Colonic mucosa (tissue), 4 donors: Measurements from ENCODE around the gene TRMT112. TPM values are rescaled to one million over a fixed set of nuclear protein-coding genes. Genes with fewer than 3 reads are reported as not detected.

Experiments used
- DNase-seq: peaks from one replicate; pipeline ENCODE4 v3.0.0-alpha.2; 2020
- H3K27ac ChIP-seq: fragments of 200-600 bp; one replicate; pipeline ENCODE4 v1.8.0; 2021
- H3K27me3 ChIP-seq: fragments of 200-600 bp; one replicate; pipeline ENCODE4 v1.8.0; 2021
- H3K36me3 ChIP-seq: fragments of 200-600 bp; one replicate; pipeline ENCODE4 v1.8.0; 2021
- H3K4me1 ChIP-seq: fragments of 200-600 bp; one replicate; pipeline ENCODE4 v1.8.0; 2021; ENCODE audit warnings: mild to moderate bottlenecking
- H3K4me3 ChIP-seq: fragments of 200-600 bp; one replicate; pipeline ENCODE4 v1.8.0; 2021
- H3K9ac ChIP-seq, 2 donors: one replicate each; pipeline ENCODE4 v1.7.0; 2013; ENCODE audit warnings: control low read depth in 2 of 2, low read depth in 2 of 2, low read length in 2 of 2
- H3K9me3 ChIP-seq: fragments of 200-600 bp; one replicate; pipeline ENCODE4 v1.8.0; 2021
- CTCF ChIP-seq: fragments of 200-600 bp; IDR thresholded peaks from one replicate; pipeline ENCODE4 v1.8.0; 2022; ENCODE audit warnings: antibody characterized with exemption, mild to moderate bottlenecking
- intact Hi-C: fragments of 100-400 bp; cut with DNase I; formaldehyde crosslinking; loops from one replicate; pipeline ENCODE4 v1.14.1; 2022
- total RNA-seq, 2 donors: library from RNA; stranded (reverse); fragmentation: NEBNext Ultra II Directional in 1 of 2; extraction: Animal tissue kit (Norgen Biotek cat#: 25700) in 1 of 2; gene quantifications; one replicate each; pipeline ENCODE4 v1.2.1, GENCODE V29; 2021
- donor health status: healthy.
- donor health status: DM: no; HTN: no; CAD: no.
- donor health status: DM: no; HTN: no; CAD: no.

TRMT112 gene
- total RNA-seq, 2 donors from 2014 or later: 75.9 to 184 TPM

DNA sequence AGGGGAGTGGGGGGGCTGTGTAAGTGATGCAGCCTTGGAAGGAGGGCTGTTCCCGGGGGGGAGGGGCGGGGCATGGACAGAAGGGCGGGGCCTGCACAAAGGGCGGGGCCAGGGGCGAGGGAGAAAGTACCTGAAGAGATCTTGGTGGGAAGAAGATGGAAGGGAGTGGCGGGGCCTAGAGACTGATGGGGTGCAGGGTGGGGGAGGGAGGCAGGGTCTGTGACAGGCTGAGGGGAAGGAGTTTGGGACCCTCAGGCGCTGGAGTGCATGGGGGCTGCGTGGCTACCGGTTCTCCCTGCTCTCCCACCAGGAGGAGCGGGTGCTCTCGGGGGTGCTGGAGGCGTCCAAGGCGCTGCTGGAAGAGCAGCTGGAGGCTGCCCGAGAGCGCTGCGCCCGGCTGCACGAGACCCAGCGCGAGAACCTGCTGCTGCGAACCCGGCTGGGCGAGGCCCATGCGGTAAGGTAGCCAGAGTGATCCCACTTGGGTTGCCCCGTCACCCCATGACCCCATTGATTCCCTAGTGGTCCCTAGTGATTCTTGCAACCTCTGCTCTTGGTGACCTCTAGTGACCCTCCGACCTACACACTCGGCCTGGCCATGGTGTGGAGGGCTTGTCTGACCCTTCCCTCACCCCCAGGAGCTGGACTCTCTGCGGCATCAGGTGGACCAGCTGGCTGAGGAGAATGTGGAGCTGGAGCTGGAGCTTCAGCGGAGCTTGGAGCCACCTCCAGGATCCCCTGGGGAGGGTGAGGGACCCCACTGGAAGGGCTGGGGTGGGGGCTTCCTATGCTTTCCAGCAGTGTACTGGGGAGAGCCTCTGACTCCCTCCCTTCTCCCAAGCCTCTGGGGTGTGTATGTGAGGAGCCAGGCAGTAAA is 25.7 kb upstream of the TRMT112 start:
- no peaks in the 10 kb centered on the region for H3K9me3 ChIP-seq
- no peak for DNase-seq
- no peak for TF ChIP-seq CTCF
- intact Hi-C loops: no loop called here
- no peaks in the 10 kb centered on the region for H3K36me3 ChIP-seq
- H3K27ac ChIP-seq: no peak overlapping the region
- peaks cover 7% of the 10 kb centered on the region for H3K4me1 ChIP-seq
- H3K4me3 ChIP-seq: peak overlapping the region; percentile 36
- H3K27me3 ChIP-seq: no peaks in the 10 kb centered on the region
- H3K9ac ChIP-seq: peak overlapping the region in 1 of 2 donors; percentile 19

GRCh38 chr11:64341851-64342791 is 24.8 kb upstream of the TRMT112 start:
- peak; percentile 41 for TF ChIP-seq CTCF
- H3K9me3 ChIP-seq: no peaks in the 10 kb centered on the region
- H3K4me3 ChIP-seq: peak overlapping the region; percentile 36
- H3K27ac ChIP-seq: peak overlapping the region; percentile 29
- H3K36me3 ChIP-seq: no peaks in the 10 kb centered on the region
- peak overlapping the region; percentile 52 to 81 for H3K9ac ChIP-seq
- no peaks in the 10 kb centered on the region for H3K27me3 ChIP-seq
- H3K4me1 ChIP-seq: peaks cover 7% of the 10 kb centered on the region
- intact Hi-C loops: no loop called here
- peak; percentile 97 for DNase-seq

DNA sequence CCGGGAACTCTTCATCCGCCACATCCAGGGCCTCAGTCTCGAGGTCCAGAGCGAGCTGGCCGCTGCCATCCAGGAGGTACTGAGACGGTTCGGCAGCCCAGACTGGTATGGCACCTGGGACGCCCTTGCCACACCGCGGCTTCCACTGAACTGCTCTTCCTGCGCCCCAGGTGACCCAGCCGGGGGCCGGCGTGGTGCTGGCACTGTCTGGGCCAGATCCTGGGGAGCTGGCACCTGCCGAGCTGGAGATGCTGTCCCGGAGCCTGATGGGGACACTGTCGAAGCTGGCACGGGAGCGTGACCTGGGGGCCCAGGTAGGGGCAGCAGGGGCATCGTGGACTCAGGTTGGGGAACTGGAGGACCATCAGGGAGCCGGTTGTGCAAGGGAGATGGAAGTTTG is 24.1 kb upstream of the TRMT112 start:
- intact Hi-C loops: no loop called here
- no peak for TF ChIP-seq CTCF
- Histone ChIP-seq H3K27me3 (no peaks in the 10 kb centered on the region), H3K27ac (no peak overlapping the region), H3K9ac (peak overlapping the region; percentile 51 to 52), H3K4me1 (peaks cover 7% of the 10 kb centered on the region), H3K36me3 (no peaks in the 10 kb centered on the region), H3K9me3 (no peaks in the 10 kb centered on the region), H3K4me3 (no peak overlapping the region)
- no peak for DNase-seq

DNA sequence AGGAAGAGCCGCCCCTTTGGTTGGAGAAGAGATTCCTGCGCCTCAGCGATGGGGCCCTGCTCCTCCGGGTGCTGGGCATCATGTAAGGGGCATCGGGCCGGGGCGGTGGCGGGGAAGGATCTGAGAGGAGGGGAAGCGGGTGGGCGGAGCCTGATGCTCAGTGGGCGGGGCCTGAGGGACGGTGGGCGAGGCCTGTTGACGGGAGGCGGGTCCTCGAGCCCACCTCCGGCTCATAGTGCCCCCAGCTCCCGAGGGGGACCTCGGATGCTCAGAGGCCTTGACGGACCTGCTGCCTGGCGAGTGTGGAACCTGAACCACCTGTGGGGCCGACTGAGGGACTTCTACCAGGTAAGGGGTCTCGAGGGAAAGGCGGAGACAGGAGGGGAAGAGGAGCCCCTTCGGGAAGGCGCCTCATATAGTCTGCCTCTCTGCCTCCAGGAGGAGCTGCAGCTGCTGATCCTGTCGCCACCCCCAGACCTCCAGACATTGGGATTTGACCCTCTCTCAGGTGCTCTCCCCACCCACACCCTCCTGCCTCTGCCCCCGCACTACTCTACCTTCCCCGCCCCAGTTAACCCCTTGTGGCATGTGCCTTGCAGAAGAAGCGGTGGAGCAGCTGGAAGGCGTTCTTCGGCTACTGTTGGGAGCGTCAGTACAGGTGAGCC is 23.4 kb upstream of the TRMT112 start:
- no peak for TF ChIP-seq CTCF
- Histone ChIP-seq H3K4me1 (peaks cover 7% of the 10 kb centered on the region), H3K9ac (peak overlapping the region; percentile 51 to 53), H3K27me3 (no peaks in the 10 kb centered on the region), H3K9me3 (no peaks in the 10 kb centered on the region), H3K4me3 (peak overlapping the region; percentile 19), H3K36me3 (no peaks in the 10 kb centered on the region), H3K27ac (no peak overlapping the region)
- intact Hi-C loops: no loop called here
- peak; percentile 90 for DNase-seq

DNA sequence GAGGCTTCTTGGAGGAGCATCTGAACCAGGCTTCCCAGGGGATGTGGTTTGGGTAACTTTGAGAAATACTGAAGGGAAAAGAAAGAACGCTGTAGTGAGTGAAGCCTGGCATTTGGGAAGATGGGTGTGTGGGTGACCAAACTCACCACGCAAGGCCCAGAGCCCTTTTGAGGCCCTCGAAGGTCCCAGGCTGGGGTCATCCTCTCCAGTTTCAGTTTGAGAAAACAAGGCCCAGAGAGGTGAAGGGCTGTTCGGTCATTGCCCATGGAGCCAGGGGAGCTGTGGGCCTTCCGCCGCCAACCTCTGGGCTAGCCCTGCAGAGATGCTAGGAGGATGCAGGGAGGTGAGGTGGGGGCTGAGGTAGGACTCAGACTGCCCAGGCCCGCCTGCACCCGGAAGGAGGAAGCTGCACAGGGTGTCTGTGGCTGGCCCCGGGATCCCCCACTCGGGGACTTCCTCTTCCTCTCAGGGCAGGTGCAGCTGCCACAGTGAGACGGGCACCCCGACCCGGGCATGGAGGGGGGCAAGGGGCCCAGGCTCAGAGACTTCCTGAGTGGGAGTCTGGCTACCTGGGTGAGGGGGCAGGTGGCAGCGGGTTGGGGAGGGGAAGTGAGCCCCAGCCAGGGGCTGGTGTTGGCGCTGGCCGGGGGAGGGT is 22.5 kb upstream of the TRMT112 start, which contains the start of gene CCDC88B:
CCDC88B (plus strand) TSS at position 451 of the 655 bp plus-strand sequence; CDS start at position 514, 63 bp downstream.
- Histone ChIP-seq H3K36me3 (no peaks in the 10 kb centered on the region), H3K9me3 (no peaks in the 10 kb centered on the region), H3K27ac (no peak within 1 kb of the TSS), H3K4me1 (peaks cover 11% of the 10 kb centered on the region), H3K9ac (peak within 1 kb of the TSS; percentile 51 to 53), H3K27me3 (no peaks in the 10 kb centered on the region), H3K4me3 (peak within 1 kb of the TSS; percentile 19)
- intact Hi-C loops: no loop called here
- no peak for TF ChIP-seq CTCF
- DNase-seq: peak; percentile 70
